HG02884 (cell line): ENCODE results near the gene RET.
"Not testable (repeated sequence)": the region's sequence is repeated elsewhere in the genome, so short reads cannot be mapped to it uniquely, and the experiment has no call there.

Experiments used
- ATAC-seq: cut with Tn5 transposase; IDR thresholded peaks from one replicate; pipeline ENCODE4 v1.9.1; 2021; ENCODE audit warnings: mild to moderate bottlenecking, moderate library complexity; ENCODE audit not compliant: unreplicated experiment

Gene RET

DNA sequence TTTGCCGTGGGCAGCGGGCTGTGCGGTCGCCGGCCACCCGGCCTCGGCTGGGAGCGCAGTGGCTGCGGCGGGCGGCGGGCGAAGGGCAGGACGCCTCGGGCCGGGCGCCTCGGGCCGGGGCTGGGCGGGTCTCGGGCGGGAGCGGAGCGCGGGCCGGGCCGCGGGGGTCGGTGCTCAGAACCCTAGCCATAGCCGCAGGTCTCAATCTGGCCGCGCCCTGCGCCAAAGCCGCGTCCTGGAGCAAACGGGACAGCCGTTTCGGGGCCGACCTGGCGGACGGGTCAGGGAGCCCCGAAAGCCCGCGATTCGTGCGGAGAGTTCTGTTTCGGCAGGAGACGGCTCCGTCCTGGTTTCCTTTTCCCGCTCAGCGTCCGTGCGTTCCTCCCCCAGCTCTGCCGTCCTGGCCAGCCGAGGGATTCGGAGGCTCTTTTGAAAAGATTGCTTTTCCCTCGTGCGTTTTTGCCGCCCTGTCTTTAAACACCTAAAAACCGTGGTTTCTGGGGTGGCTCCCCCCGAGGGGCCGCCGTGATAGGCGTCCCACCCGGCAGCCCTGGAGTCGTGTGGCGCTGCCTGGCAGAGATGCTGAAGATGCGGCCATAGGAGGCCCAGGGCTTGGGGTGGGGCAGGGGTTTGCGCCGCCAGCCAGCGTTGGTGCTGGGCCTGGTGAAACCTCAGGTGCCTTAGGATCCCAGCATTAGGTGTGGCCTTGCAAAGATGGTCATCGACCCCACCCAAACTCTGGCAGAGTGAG lies 727 bp downstream of the RET start:
- ATAC-seq, result no peak

DNA sequence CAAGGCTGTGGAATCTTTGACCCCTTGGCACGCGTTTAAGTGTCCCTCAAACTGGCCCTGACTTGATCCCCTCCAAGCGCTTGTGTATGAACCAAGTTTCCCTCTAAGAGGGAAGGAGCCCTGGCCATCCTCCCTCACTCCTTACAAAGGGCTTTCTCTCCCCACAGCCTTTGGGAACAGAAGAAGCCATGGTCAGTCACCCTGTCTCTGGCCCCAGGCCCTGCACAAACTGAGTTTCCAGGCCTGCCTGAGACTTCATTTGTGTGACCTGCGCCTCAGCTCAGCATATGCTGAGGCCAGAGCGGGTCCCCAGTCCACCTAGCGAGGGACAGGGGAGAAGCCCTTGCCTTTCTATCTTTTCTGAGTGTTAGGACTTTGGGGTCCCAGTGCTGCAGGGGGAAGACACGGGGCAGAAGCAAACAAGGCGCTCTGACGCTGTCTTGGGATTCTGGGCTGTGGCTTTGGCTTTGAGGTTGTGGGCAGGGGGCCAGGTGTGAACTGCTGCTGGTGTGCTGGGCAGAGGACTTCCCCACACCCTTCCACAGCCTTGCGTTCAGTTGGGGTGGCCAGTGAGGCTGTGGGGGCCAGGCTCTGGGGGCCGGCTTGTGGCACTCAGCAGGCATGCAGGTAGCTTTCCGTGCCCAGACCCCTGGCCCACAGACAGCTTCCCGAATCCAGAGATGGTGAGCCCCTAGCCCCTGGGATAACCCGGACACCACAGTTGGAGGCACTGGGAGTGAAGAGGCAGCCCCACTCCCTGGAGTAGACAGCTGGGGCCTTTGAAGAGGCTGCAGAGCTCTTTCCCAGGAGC lies 1.5 kb downstream of the RET start:
- no peak for ATAC-seq

DNA sequence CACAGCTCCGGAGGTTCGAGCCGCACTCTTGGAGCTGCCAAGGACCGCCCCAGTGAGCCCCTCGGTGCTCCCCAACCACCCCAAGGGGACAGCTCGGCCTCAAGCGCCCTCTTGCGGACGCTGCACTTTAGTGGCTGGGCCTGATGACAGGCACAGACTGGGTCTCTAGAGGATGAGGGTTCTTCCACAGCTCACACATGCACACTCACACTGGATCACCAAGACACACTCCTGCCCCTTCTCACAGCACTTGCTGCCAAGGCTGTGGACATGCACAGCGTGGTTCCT lies 2.1 kb downstream of the RET start:
- no peak for ATAC-seq

DNA sequence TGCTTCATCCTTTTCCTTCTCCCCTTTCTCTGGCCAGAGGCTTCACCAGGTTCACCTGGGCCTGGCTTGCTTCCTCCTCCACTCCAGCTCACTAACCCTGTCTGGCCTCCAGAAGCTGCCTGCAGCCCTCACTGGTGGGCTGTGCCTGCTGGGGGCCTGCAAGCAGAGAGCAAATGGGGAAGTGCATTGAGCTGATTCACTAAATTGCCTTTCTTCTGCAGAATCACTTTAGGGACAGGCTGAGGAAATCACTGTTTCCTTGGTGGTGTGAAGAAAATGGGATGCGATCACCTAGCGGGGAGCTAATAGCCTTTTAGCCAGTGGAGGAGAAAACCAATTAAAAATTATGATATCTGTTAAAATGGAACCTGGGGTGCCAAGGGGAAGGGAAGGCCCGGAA lies 3.0 kb downstream of the RET start:
- no peak for ATAC-seq

DNA sequence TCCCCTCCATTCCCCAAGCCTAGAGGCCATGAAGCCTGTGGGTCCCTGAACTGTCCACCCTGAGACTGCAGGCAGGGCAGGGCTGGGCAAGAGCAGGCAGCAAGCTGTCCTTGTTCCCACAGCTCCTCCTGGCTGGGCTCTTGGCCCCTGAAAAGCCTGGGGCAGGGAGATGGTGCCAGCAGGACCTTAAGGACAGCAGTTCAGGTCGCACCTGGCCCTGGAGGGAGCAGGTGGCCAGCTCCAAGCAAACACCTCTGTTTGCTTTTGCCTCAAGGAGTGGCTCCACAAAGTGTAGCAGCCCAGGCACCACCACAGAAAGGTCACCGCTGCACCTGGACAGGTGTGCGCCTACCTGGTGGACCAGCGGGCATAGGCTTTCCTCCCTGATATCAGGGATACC lies 5.2 kb downstream of the RET start:
- ATAC-seq, result no peak

DNA sequence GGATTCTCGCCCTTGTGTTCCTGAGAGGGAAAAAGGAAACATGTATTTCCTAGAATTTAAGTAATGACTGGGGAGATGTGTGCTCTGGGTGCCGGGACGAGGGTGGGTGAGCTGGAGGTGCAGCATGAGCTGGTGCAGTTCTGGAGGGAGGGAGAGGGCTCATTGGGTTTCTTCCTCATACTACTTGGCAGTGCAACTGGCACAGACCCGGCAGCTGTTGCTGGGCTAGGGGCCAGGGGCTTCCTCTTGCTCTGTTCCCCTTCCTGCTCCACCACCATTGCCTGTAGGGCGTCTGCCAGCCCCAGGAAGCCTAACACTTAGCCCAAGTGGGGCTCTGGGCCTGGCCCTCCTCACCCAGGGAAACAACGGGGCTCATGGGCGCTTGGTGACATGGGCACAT lies 5.9 kb downstream of the RET start:
- no peak for ATAC-seq

DNA sequence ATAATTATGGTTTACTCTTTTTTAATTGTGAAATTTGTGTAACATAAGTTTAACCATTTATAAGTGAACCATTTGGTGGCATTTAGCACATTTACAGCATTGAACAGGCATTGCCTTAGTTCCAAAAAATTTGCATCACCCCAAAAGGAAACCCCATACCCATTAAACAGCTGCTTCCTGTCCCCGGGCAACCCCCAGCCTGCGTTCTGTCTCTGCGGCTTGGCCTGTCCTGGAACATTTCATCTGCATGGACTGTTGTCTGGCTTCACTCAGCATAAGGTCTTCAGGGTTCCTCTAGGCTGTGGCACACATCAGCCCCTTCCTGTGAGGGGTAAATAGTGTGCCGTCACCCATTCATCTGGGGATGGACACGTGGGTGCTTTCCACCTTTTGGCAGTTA lies 6.9 kb downstream of the RET start:
- no peak for ATAC-seq

DNA sequence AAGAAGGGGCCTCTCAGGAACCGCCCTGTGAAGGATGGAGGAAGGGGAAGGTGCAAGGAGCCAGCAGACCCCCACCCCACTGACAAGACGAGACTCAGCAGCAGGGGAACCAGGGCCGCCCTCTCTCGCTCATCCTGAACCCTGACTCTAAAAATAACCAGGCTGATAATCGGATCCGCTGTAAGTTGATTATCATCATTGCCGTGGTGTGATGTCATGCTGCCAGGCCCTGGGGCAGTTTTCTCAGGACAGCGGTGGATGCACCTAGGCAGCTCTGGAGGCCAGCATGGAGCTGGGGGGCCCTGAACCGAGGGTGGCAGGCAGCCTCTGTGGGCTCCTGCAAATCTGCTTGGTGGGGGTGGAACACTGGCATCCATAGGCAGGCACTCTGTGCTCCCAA lies 7.9 kb downstream of the RET start:
- no peak for ATAC-seq

DNA sequence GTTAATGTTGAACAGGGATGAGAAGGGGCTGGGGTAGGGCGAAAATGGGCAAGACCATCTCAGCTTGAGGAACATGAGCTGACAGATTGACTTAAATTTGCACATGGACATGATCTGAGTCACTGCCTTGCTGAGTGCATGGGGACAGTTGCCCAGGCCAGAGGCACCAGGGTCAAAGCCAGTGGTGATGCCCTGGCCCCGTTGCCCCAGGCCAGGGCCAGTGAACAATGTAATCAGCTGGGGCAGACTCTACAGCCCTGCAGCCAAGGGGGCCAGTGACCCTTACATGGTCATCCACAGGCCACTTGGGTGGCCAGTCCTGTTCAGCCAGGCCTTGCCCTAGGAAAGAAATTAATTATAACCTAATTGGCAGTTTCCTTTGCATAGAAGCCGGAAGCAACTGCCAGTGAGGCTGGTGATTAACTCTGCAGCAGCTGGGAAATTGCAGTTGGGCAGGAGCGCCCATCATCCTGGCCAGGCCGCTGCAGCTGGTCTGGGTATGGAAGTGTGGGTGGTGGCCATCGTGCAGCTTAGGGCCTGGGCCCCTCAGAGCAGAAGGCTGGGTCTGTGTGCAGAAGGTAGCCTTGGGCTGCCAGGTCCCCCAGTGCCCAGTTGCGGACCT lies 9.6 kb downstream of the RET start:
- no peak for ATAC-seq

DNA sequence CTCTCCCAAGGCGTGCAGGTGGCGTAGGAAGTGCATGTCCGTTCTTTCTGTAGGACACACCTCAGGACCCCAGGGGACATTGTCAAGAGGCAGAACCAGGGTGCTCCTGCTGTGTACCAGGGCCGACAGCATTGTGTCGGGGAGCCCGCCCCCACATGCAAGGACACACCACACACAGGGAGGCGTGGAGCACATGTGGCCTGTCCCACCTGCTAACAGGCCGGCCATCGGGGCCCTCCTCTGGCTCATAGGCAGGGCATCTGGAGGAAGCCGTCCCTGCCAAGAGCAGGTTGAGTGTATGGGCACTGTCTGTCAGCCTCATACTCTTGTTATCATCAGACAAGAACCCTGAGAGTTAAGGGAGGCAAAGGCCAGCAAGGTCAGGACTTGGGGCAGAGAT lies 12.7 kb downstream of the RET start:
- no peak for ATAC-seq

DNA sequence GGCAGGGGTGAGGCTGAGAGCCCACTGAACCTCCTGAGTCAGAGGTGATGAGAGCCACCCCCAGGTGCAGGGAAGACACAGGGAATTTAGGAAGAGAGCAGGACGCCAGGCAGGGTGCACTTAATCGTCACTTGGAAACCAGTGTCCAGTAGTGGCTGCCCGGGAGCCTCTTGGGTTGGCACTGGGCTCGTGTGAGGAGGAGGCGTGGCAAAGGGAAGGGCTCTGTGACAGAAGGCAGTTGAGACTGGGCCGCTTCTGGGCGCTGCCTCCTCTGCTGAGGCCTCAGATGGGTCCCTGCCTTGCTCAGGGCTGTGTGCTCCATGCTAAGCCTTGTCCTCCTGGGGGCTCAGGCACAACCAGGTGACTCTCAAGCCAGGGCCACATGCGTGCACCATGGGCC lies 13.3 kb downstream of the RET start:
- no peak for ATAC-seq

DNA sequence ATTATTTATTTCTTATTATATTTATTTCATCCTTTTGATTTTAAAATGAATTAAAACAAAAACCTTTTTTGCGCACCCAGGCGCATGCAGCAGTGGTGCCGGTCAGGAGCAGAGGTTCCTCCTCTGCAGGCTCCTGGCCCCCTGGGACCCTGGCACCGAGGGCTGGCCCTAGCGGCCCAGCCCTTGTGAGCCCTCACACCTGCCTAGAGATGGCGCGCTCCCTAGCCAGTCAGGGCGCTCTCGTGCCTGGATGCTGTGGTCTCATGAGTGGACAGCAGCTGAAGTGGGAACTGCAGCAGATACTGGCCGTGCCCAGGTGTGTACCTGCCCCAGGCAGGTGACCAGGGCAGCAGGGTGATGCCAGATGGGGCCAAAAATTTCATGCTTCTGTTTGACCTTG lies 13.8 kb downstream of the RET start:
- no peak for ATAC-seq

DNA sequence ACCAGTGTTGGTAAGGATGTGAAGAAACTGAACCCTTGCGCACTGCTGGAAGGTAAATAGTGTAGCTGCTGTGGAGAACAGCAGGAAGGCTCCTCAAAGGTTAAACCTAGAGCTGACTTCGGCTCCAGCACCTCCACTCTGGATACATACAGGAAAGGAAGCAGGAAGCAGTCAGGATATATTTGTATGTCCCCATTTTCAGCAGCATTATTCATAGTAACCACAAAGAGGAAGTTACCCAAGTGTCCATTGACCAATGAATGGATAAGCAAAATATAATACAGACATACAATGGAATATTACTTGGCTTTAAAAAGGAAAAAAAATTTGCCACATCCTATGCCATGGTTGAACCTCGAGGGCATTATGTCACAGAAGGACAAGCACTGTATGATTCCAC lies 15.0 kb downstream of the RET start:
- ATAC-seq, result no peak

DNA sequence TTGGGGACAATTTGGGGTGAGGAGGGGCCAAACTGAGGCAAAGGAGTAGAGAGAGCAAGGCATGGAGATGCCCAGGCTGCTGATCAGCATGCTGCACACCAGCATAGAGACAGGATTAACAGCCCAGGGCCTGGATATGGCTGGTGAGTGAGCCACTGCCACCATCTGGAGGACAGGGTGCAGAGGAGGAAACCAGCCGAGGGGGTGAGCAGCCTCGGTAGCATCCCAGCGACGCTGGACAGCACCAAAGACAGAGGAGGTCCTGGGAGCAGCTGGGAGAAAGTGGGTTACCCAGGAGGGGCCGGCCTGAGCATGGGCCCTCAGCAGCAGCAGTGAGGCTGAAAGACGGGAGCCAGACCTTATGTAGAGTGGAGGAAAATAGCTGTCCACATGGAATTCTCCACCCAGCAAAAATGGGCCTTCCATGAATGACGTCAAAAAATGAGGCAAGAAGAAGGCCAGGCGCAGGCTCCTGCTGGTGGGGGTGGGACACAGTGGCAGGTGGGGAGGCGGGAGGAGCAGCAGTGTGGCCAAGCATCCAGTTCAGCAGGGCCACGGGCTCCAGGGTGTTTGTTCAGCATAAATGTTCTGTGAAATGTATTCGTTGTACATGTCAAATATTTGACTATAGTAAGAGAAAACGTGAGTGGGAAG lies 16.7 kb downstream of the RET start:
- no peak for ATAC-seq

DNA sequence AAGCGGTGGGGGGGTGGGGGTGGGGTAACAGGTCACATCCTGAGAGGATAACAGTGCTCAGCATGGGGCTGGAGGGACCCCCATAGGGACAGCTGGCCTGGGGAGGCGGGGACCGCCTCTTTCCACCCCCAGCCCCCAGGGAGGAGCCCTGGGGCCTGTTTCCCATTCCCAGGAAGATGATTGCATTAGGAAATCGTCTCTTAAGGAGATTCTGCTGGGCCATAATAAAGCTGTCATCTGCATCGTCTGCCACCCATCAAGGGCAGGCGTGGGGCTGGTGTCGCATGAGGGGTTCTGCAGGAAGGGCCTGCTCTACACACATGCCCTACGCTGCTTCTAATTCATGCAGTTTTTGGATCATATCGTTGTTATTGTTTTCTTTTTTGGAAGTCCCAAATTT lies 17.2 kb downstream of the RET start:
- ATAC-seq, result no peak

DNA sequence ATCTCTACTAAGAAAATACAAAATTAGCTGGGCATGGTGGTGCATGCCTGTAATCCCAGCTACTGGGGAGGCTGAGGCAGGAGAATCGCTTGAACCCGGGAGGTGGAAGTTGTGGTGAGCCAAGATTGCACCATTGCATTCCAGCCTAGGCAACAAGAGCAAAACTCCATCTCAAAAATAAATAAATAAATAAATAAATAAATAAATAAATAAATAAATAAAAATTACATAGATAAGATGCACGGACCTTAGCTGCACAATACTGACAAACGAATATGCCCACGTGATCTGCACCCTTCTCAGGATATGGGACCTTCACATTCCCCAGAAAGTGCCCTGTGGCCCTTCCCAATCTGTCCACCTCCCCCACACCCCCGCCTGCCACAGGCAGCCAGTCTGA lies 22.5 kb downstream of the RET start:
- ATAC-seq, result not testable (repeated sequence)

DNA sequence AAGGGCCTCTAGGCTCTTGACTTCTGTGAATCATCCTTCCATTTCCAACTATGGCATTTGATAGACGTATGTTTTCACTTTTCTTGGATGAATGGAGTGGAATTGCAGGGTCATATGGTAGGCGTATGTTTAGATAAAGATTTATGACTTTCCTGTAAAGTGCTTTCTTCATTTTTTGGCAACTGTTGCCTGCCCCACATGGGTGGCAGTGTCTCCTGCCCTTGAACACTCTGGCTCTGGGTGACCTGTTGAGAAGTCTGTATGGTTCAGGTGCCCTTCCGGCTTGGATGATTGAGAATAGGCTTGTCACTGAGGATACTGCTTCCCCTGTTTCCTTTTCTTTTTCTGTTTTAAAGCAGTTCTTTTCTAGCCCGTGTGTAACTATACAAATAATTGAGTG lies 23.1 kb downstream of the RET start:
- ATAC-seq, result no peak

DNA sequence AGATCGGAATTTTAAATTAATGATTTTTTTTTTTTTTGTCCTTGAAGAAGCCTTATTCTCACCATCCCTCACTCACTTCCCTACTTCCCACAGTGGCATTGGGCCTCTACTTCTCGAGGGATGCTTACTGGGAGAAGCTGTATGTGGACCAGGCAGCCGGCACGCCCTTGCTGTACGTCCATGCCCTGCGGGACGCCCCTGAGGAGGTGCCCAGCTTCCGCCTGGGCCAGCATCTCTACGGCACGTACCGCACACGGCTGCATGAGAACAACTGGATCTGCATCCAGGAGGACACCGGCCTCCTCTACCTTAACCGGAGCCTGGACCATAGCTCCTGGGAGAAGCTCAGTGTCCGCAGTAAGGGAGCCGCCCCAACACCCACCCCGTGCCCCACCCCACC lies 23.5 kb downstream of the RET start:
- ATAC-seq, result no peak

DNA sequence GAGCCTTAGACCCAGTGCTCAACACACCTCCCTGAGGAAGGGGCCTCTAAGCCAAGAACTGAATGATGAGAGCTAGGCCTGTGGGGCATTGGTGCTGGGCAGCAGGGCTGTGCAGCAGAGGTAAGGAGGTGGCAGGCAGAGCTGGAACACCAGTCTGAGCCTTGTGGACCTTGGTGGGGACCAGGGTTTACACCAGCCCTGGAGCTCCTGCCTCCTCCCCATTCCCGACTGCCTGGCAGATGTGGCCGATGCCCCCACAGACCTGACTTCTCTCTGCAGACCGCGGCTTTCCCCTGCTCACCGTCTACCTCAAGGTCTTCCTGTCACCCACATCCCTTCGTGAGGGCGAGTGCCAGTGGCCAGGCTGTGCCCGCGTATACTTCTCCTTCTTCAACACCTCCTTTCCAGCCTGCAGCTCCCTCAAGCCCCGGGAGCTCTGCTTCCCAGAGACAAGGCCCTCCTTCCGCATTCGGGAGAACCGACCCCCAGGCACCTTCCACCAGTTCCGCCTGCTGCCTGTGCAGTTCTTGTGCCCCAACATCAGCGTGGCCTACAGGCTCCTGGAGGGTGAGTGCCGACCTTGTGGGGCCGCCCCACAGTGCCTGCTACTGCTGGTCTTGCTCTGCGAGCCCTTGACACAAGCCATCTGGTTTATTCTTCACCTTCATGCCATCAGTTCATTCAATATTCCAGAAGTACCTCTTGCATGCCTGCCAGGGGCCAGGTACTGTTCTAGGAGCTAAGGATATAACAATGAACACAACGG lies 25.4 kb downstream of the RET start:
- no peak for ATAC-seq

DNA sequence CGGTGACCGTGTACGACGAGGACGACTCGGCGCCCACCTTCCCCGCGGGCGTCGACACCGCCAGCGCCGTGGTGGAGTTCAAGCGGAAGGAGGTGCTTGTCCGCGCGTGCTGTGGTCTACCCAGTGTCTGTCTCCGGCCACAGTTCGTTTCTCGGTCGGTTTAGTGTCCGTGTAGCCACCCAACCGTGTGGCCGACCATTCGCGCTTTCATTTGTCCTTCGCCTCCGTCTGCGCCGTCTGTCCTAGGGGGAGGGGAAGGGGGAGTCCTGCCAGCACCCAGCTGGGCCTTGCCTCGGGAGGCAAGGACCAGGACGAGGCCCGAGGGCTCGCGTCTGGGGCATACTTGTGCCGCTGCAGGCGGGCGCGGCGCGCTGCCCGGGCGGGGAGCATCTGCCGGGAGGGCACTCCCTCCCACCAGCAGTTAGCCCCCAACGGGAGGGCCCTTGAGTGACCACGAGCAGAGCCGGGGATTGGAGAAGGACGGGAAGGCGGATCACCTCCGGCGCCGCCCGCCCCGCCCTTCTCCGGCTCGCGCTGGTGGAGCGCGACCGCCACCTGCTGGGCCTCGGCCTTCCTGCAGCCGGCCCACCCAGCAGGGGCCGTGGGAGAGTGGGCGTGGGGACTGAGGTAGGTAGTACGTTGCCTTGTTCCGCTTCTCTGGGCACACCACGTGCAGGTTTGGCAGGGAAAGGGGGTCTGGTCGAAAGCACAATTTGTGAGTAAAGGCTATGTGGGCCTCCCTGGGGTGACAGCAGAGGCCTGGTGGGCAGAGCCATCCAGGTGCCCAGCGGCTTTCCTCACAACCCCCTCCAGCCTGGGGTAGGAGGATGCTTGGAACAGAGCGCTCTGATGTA lies 28.5 kb downstream of the RET start:
- ATAC-seq, result peak; percentile 89
